ENCODE data around the gene EPB41L3. TPM values are rescaled to one million over a fixed set of nuclear protein-coding genes. Genes with fewer than 3 reads are reported as not detected.

The EPB41L3 gene
- total and polyA plus RNA-seq, 10 of the 15 experiments (the other 5 are each of a cell fraction or from before 2014, with no cell fraction given): 0.11 to 0.69 (median 0.23) TPM; not detected in 6

DNA sequence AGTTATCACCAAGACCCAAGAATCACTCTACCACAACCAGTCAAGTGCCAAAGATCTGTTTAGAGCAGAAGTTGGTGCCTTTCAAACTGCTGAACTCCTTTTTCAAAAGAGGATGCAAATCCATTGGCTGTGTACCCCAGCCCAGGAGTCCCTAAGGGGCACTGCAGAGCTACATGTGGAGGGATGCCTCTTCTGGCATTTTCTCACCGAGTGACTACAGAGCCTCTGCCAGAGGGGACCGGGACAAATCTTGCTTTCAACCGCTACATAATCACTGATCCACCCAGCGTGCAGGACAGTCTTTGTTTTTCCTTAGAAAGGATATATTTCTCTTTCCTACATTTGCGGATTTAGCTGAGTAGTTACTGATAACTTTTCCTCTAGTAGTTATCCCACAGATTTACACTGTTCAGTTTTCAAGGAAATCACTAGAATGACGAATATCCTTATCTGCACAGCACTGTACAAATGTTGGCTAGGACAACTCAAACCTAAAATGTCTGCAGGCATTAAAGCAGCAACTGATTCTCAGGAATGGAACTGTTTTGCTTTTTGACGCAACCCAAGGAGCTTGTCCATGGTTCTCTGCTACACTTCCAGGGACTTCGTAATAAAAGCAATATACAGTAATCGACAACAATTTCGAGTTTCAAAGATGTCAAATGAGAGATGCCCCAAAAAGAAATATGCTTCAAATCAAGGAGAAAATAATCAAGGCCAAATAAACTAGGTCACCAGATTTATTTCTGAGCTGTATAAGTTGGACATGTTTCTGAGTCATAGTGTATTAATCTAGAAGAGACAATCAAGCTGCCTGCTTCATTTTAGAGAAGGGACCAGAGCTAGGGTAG lies 24.1 kb downstream of the EPB41L3 start (continued):
- TF ChIP-seq, protein P1, sequence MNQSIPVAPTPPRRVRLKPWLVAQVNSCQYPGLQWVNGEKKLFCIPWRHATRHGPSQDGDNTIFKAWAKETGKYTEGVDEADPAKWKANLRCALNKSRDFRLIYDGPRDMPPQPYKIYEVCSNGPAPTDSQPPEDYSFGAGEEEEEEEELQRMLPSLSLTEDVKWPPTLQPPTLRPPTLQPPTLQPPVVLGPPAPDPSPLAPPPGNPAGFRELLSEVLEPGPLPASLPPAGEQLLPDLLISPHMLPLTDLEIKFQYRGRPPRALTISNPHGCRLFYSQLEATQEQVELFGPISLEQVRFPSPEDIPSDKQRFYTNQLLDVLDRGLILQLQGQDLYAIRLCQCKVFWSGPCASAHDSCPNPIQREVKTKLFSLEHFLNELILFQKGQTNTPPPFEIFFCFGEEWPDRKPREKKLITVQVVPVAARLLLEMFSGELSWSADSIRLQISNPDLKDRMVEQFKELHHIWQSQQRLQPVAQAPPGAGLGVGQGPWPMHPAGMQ (IDR thresholded peaks at IDR 0.05; ENCODE audit: borderline replicate concordance): no peak
- TF ChIP-seq YY1 (IDR thresholded peaks at IDR 0.05; ENCODE audit: low read depth, low read length) (no peak), KAT2A (conservative IDR thresholded peaks at IDR 0.05; ENCODE audit: control insufficient read depth, low read depth, low read length) (no peak)

DNA sequence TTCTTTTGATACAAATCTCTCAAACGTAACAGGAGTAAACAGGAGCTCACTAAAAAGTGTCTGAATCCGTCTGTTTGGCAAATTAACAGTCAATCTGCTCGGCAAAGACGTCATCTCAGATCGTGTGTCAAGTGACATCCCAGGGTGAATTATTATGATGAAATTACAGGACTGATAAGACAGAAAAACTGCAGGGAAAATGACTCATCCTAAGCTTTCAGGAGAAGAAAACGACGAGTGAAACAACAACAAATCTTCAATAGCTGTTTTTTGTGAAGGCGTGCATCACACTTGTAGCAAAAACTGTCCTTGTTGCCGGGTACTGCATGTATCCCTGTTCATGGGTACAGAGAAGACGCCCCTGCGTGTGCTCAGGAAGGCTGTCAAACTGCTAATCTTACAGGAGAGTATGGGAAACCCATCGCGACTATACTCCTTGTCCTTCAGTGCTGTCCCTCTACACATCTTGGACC lies 24.9 kb downstream of the EPB41L3 start:
- Histone ChIP-seq H2AFZ (ENCODE audit: control insufficient read depth, low read depth, low read length) (no peak overlapping the region), H3K36me3 (ENCODE audit: control insufficient read depth in 2 of 2, insufficient read depth in 2 of 2, low read length in 1 of 2) (no peaks in the 10 kb centered on the region), H3K4me2 (ENCODE audit: control insufficient read depth, insufficient read depth) (no peak overlapping the region), H3K79me2 (ENCODE audit: control insufficient read depth, insufficient read depth, low read length) (no peaks in the 10 kb centered on the region), H3K9ac (ENCODE audit: control insufficient read depth, insufficient read depth, low read length) (no peak overlapping the region), H3K9me3 (replicated peaks; ENCODE audit: control insufficient read depth, insufficient read depth, low read length) (no peaks in the 10 kb centered on the region), H4K20me1 (ENCODE audit: control insufficient read depth, insufficient read depth) (no peaks in the 10 kb centered on the region), H3K4me3 (no peak overlapping the region), H3K4me1 (ENCODE audit: control insufficient read depth, insufficient read depth, low read length) (no peaks in the 10 kb centered on the region), H3K27me3 (replicated peaks in 1 of 2; ENCODE audit: control insufficient read depth in 2 of 2, insufficient read depth in 2 of 2, low read length in 1 of 2) (0 out of 4 replicates have a peak, but pooled peaks cover 0 to 2% of the 10 kb centered on the region in 2 experiments), H3K27ac (ENCODE audit: control insufficient read depth, insufficient read depth) (no peak overlapping the region)
- POLR2A ChIA-PET: no interaction called here
- DNase-seq (ENCODE audit: low read depth, low spot score) (no peak), FAIRE-seq (no peak), ATAC-seq (no peak)
- WGBS (ENCODE audit: insufficient coverage, insufficient replicate concordance, low lambda C conversion rate, missing lambda C conversion rate): 4% methylated on average over 13 of the region's 13 CpGs
- CTCF ChIA-PET: no interaction called here
- in situ Hi-C loops (cut with MboI): no loop called here
- SMC1A ChIA-PET (ENCODE audit: uncharacterized antibody, unreplicated experiment): interaction anchor here (1.2 kb wide), 1 partner anchor 11 kb away, joined by 3 read pairs; no protein-coding TSS in a partner anchor
- RAD21 ChIA-PET (ENCODE audit: unreplicated experiment): no interaction called here
- BruUV-seq (replicated peaks): no TSS peak
- intact Hi-C loops (cut with micrococcal nuclease; ENCODE audit: unreplicated experiment): no loop called here
- TF ChIP-seq WRNIP1 (IDR thresholded peaks at IDR 0.05; ENCODE audit: borderline replicate concordance, low read depth, low read length) (no peak), NRF1 (conservative IDR thresholded peaks at IDR 0.05; ENCODE audit: low read depth, low read length) (no peak), MEF2B (IDR thresholded peaks at IDR 0.05; ENCODE audit: partially characterized antibody, poor library complexity, severe bottlenecking) (no peak), CHD1 (IDR thresholded peaks at IDR 0.05; ENCODE audit: low read depth, low read length) (no peak), RBBP5 (conservative IDR thresholded peaks at IDR 0.05) (no peak), ASH2L (IDR thresholded peaks at IDR 0.05; ENCODE audit: borderline replicate concordance, low read depth) (no peak), CBX3 (IDR thresholded peaks at IDR 0.05; ENCODE audit: borderline replicate concordance, low read depth) (no peak)
- TF ChIP-seq, protein P2, sequence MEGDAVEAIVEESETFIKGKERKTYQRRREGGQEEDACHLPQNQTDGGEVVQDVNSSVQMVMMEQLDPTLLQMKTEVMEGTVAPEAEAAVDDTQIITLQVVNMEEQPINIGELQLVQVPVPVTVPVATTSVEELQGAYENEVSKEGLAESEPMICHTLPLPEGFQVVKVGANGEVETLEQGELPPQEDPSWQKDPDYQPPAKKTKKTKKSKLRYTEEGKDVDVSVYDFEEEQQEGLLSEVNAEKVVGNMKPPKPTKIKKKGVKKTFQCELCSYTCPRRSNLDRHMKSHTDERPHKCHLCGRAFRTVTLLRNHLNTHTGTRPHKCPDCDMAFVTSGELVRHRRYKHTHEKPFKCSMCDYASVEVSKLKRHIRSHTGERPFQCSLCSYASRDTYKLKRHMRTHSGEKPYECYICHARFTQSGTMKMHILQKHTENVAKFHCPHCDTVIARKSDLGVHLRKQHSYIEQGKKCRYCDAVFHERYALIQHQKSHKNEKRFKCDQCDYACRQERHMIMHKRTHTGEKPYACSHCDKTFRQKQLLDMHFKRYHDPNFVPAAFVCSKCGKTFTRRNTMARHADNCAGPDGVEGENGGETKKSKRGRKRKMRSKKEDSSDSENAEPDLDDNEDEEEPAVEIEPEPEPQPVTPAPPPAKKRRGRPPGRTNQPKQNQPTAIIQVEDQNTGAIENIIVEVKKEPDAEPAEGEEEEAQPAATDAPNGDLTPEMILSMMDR (IDR thresholded peaks at IDR 0.05 in 2 of 3, conservative IDR thresholded peaks at IDR 0.05 in 1 of 3; ENCODE audit: control insufficient read depth in 2 of 3, extremely low read depth in 1 of 3, insufficient read depth in 1 of 3, low read depth in 3 of 3, low read length in 3 of 3): no peak
- TF ChIP-seq, protein P3, sequence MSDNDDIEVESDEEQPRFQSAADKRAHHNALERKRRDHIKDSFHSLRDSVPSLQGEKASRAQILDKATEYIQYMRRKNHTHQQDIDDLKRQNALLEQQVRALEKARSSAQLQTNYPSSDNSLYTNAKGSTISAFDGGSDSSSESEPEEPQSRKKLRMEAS (IDR thresholded peaks at IDR 0.05; ENCODE audit: low read depth, low read length): no peak
- TF ChIP-seq, protein P4, sequence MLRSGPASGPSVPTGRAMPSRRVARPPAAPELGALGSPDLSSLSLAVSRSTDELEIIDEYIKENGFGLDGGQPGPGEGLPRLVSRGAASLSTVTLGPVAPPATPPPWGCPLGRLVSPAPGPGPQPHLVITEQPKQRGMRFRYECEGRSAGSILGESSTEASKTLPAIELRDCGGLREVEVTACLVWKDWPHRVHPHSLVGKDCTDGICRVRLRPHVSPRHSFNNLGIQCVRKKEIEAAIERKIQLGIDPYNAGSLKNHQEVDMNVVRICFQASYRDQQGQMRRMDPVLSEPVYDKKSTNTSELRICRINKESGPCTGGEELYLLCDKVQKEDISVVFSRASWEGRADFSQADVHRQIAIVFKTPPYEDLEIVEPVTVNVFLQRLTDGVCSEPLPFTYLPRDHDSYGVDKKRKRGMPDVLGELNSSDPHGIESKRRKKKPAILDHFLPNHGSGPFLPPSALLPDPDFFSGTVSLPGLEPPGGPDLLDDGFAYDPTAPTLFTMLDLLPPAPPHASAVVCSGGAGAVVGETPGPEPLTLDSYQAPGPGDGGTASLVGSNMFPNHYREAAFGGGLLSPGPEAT (IDR thresholded peaks at IDR 0.05; ENCODE audit: low read depth): no peak
- TF ChIP-seq, protein P5, sequence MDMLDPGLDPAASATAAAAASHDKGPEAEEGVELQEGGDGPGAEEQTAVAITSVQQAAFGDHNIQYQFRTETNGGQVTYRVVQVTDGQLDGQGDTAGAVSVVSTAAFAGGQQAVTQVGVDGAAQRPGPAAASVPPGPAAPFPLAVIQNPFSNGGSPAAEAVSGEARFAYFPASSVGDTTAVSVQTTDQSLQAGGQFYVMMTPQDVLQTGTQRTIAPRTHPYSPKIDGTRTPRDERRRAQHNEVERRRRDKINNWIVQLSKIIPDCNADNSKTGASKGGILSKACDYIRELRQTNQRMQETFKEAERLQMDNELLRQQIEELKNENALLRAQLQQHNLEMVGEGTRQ (IDR thresholded peaks at IDR 0.05; ENCODE audit: borderline replicate concordance, low read depth, low read length): no peak

All from GM12878 (cell line).